ENCODE results near the gene AGTRAP. TPM values are rescaled to one million over a fixed set of nuclear protein-coding genes. Genes with fewer than 3 reads are reported as not detected.

The AGTRAP gene
- total and polyA plus RNA-seq, 2 donors (not counting 1 experiment from before 2014, with no cell fraction given), result 25.5 to 58.8 TPM

DNA sequence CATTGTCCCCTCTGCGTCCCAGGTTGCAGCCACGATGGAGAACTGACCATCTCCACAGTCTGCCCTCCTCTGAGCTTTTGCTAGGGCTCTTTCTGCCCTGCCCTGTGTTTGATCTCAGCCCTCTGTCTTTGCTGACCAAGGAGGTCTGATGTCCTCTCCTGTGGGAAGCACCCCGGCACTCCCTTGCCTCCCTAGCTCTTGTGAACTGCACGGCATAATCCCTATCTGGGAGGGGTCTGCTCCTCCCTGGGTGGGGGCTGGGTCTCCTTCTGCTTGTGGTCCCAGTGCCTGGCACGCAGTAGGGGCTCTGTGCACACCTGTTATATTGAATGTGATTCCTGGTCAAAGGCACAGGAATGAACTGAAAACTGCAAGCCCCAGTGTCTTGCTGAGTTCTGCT is 42.0 kb upstream of the AGTRAP start:
- H3K79me2 ChIP-seq (ENCODE audit: control insufficient read depth, insufficient read depth, low read length), result no peaks in the 10 kb centered on the region
- H3K4me2 ChIP-seq (ENCODE audit: extremely low read depth, insufficient read depth, low read length), result no peak overlapping the region
- no peak overlapping the region for H2AFZ ChIP-seq (ENCODE audit: low read length)
- no peaks in the 10 kb centered on the region for H3K36me3 ChIP-seq (ENCODE audit: control insufficient read depth, insufficient read depth, low read length)
- no peak overlapping the region for H3K27ac ChIP-seq (ENCODE audit: insufficient read depth, low read length)
- H3K4me3 ChIP-seq (replicated peaks in 1 of 4; ENCODE audit: control extremely low read depth in 1 of 4, insufficient read depth in 1 of 4, low read depth in 3 of 4, low read length in 4 of 4), result no peak overlapping the region
- no peak for DNase-seq (ENCODE audit: low read depth in 2 of 2)
- peaks cover 8% of the 10 kb centered on the region for H3K4me1 ChIP-seq (ENCODE audit: control insufficient read depth, extremely low read depth, insufficient read depth, low read length)
- H3K9me3 ChIP-seq (ENCODE audit: control insufficient read depth, insufficient read depth, low read depth, low read length), result no peaks in the 10 kb centered on the region
- no peak overlapping the region for H3K9ac ChIP-seq (ENCODE audit: insufficient read depth, low read length)
- H3K27me3 ChIP-seq (ENCODE audit: control insufficient read depth, insufficient read depth, low read length), result peaks cover 38% of the 10 kb centered on the region
- TF ChIP-seq EZH2 (IDR thresholded peaks at IDR 0.05; ENCODE audit: low read length, missing control alignments) (peak; percentile 44), CTCF (conservative IDR thresholded peaks at IDR 0.05 in 1 of 2, IDR thresholded peaks at IDR 0.05 in 1 of 2; ENCODE audit: low read depth in 1 of 2, low read length in 2 of 2) (no peak)
- no peaks in the 10 kb centered on the region for H4K20me1 ChIP-seq (ENCODE audit: control insufficient read depth, extremely low read depth, insufficient read depth, low read length)

DNA sequence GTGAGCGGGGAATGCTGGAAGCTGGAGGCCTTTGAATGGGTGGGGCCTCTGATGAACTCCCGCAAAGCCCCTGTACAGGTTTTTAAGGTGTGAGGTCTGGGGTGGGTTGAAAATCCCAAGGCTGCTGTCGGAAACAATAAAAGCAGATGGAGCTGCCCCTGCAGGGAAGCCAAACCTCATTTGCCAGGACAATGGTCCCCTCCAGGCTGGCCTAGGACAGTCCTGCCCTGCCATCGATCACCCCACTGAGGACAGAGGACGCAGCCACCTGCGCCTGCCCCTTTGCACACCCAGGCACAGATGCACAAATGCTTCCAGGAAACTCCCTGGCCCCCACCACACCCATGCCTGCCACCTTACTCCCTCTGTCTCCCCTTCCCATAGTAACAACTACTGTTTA is 40.1 kb upstream of the AGTRAP start:
- Histone ChIP-seq H2AFZ (ENCODE audit: low read length) (no peak overlapping the region), H3K9ac (ENCODE audit: insufficient read depth, low read length) (no peak overlapping the region), H3K27ac (ENCODE audit: insufficient read depth, low read length) (no peak overlapping the region), H3K4me1 (ENCODE audit: control insufficient read depth, extremely low read depth, insufficient read depth, low read length) (peaks cover 8% of the 10 kb centered on the region), H4K20me1 (ENCODE audit: control insufficient read depth, extremely low read depth, insufficient read depth, low read length) (no peaks in the 10 kb centered on the region), H3K36me3 (ENCODE audit: control insufficient read depth, insufficient read depth, low read length) (no peaks in the 10 kb centered on the region), H3K4me2 (ENCODE audit: extremely low read depth, insufficient read depth, low read length) (no peak overlapping the region), H3K9me3 (ENCODE audit: control insufficient read depth, insufficient read depth, low read depth, low read length) (no peaks in the 10 kb centered on the region), H3K4me3 (replicated peaks in 1 of 4; ENCODE audit: control extremely low read depth in 1 of 4, insufficient read depth in 1 of 4, low read depth in 3 of 4, low read length in 4 of 4) (no peak overlapping the region), H3K79me2 (ENCODE audit: control insufficient read depth, insufficient read depth, low read length) (no peaks in the 10 kb centered on the region), H3K27me3 (ENCODE audit: control insufficient read depth, insufficient read depth, low read length) (peaks cover 32% of the 10 kb centered on the region)
- TF ChIP-seq EZH2 (IDR thresholded peaks at IDR 0.05; ENCODE audit: low read length, missing control alignments), result no peak
- no peak for DNase-seq (ENCODE audit: low read depth in 2 of 2)

DNA sequence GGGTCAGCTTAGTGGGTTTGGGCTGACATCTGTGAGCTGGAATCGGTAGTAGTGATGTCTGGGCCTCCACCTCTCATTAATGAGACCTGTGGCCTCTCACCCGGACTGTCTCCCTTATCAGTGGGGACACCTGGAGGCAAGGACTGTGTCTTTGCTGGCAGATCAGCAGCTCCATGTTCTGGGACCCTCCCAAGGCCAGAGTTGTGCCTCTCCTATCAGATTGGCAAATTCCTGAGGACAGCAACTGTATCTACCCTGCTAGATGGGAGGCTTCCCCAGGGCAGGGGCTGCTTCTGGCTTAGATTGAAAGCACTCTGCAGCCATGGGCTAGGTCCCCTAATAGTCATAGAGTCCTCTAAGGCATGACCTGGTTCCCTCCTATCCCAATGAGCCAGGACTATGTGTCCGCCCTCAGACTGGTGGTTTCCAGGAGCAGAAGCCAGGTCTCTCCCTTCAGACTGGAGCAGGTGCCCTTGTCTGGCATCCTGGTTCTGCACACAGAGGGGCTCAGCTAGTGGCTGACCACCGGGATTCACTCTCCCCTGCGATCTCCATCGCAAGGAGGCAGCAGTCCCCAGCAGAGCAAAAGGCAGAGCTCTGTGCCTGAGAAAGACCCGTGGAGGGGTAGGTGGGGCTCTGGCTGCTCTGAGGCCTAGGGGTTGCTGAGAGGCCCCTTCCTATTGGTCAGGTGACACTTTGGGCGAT is 38.6 kb upstream of the AGTRAP start:
- peaks cover 34% of the 10 kb centered on the region for H3K27me3 ChIP-seq (ENCODE audit: control insufficient read depth, insufficient read depth, low read length)
- peaks cover 8% of the 10 kb centered on the region for H3K4me1 ChIP-seq (ENCODE audit: control insufficient read depth, extremely low read depth, insufficient read depth, low read length)
- H3K36me3 ChIP-seq (ENCODE audit: control insufficient read depth, insufficient read depth, low read length), result no peaks in the 10 kb centered on the region
- H3K9me3 ChIP-seq (ENCODE audit: control insufficient read depth, insufficient read depth, low read depth, low read length), result no peaks in the 10 kb centered on the region
- H4K20me1 ChIP-seq (ENCODE audit: control insufficient read depth, extremely low read depth, insufficient read depth, low read length), result no peaks in the 10 kb centered on the region
- no peak overlapping the region for H3K27ac ChIP-seq (ENCODE audit: insufficient read depth, low read length)
- H2AFZ ChIP-seq (ENCODE audit: low read length), result no peak overlapping the region
- H3K4me3 ChIP-seq (replicated peaks in 1 of 4; ENCODE audit: control extremely low read depth in 1 of 4, insufficient read depth in 1 of 4, low read depth in 3 of 4, low read length in 4 of 4), result no peak overlapping the region
- no peak overlapping the region for H3K9ac ChIP-seq (ENCODE audit: insufficient read depth, low read length)
- TF ChIP-seq CTCF (conservative IDR thresholded peaks at IDR 0.05 in 1 of 2, IDR thresholded peaks at IDR 0.05 in 1 of 2; ENCODE audit: low read depth in 1 of 2, low read length in 2 of 2) (no peak), EZH2 (IDR thresholded peaks at IDR 0.05; ENCODE audit: low read length, missing control alignments) (no peak)
- no peak for DNase-seq (ENCODE audit: low read depth in 2 of 2)
- no peaks in the 10 kb centered on the region for H3K79me2 ChIP-seq (ENCODE audit: control insufficient read depth, insufficient read depth, low read length)
- H3K4me2 ChIP-seq (ENCODE audit: extremely low read depth, insufficient read depth, low read length), result no peak overlapping the region

All from fibroblast of lung (primary cell).